H1 (cell line): ENCODE data around the gene R3HDM2. TPM values are rescaled to one million over a fixed set of nuclear protein-coding genes. Genes with fewer than 3 reads are reported as not detected.
A peak's percentile ranks its signal among the peaks of the same experiment; 100 is the strongest.

Source experiments
- CTCF ChIA-PET: fragments of 300-600 bp; sonication (Branson Sonifier 250); formaldehyde crosslinking; loops from one replicate; lab custom pipeline; 2021; ENCODE audit not compliant: partially characterized antibody; lab: Charles Lee
- POLR2A ChIA-PET: fragments of 300-600 bp; sonication (Branson Sonifier 250); formaldehyde crosslinking; loops from one replicate; lab custom pipeline; 2021; ENCODE audit warnings: inconsistent platforms; ENCODE audit not compliant: partially characterized antibody; lab: Charles Lee
- DNase-seq, 2 experiments: peaks; one replicate each; pipeline versions ENCODE4 v3.0.0 to v3.0.0-alpha.2; 2010 to 2022; ENCODE audit warnings: low spot score in 2 of 2, low read depth in 1 of 2, mixed read lengths in 1 of 2
- FAIRE-seq: peaks from 2 replicates; lab custom pipeline; 2011; peaks lifted over from hg19 to GRCh38; lab: Jason Lieb, UNC
- H2AFZ ChIP-seq: 2 replicates; pipeline ENCODE4 v1.8.1; 2012; ENCODE audit warnings: low read length, inconsistent platforms
- H2AK5ac ChIP-seq: 2 replicates; pipeline ENCODE4 v1.6.1; 2013; ENCODE audit warnings: low read depth, low read length
- H2BK120ac ChIP-seq: replicated peaks from 2 replicates; pipeline ENCODE3; 2013; ENCODE audit warnings: low read depth, low read length, inconsistent platforms
- H2BK12ac ChIP-seq: 2 replicates; pipeline ENCODE4 v1.6.1; 2013; ENCODE audit warnings: low read depth, low read length
- H2BK15ac ChIP-seq: 2 replicates; pipeline ENCODE4 v1.6.1; 2013; ENCODE audit warnings: low read length
- H2BK20ac ChIP-seq: 2 replicates; pipeline ENCODE4 v1.6.1; 2013; ENCODE audit warnings: low read length
- H2BK5ac ChIP-seq: 2 replicates; pipeline ENCODE4 v1.6.1; 2013; ENCODE audit warnings: low read depth, low read length
- H3K14ac ChIP-seq: 2 replicates; pipeline ENCODE4 v1.6.1; 2013; ENCODE audit warnings: inconsistent platforms; ENCODE audit not compliant: insufficient read length
- H3K18ac ChIP-seq: 2 replicates; pipeline ENCODE4 v1.6.1; 2013; ENCODE audit warnings: low read length; ENCODE audit errors: extremely low read depth
- H3K23ac ChIP-seq: 2 replicates; pipeline ENCODE4 v1.6.1; 2013; ENCODE audit warnings: inconsistent platforms; ENCODE audit not compliant: insufficient read length
- H3K23me2 ChIP-seq: 2 replicates; pipeline ENCODE4 v1.6.1; 2013; ENCODE audit warnings: low read depth, low read length
- H3K27ac ChIP-seq: 2 replicates; pipeline ENCODE4 v1.6.1; 2011; ENCODE audit warnings: low read depth, low read length, inconsistent platforms
- H3K27me3 ChIP-seq, 4 experiments: replicated peaks in 1 of 4; 1 replicate in 1 of 4; 2 replicates in 3 of 4; pipeline versions ENCODE4 v1.6.1 to v1.8.1; 2011 to 2013; ENCODE audit warnings: low read length in 3 of 4, mild to moderate bottlenecking in 3 of 4, inconsistent platforms in 2 of 4, mixed read lengths in 2 of 4, moderate library complexity in 1 of 4; ENCODE audit not compliant: control insufficient read depth in 3 of 4, insufficient read depth in 3 of 4; ENCODE audit errors: extremely low read depth in 1 of 4
- H3K36me3 ChIP-seq, 4 experiments: 2 replicates each; pipeline versions ENCODE4 v1.6.1 to v1.8.1; 2011 to 2013; ENCODE audit warnings: mild to moderate bottlenecking in 4 of 4, low read length in 3 of 4, moderate library complexity in 2 of 4, control low read depth in 1 of 4, inconsistent platforms in 1 of 4; ENCODE audit not compliant: insufficient read depth in 4 of 4, control insufficient read depth in 2 of 4
- H3K4ac ChIP-seq: replicated peaks from 2 replicates; pipeline ENCODE3; 2013; ENCODE audit warnings: low read length, low read depth, mixed read lengths, inconsistent platforms; ENCODE audit not compliant: insufficient read length
- H3K4me1 ChIP-seq, 4 experiments: replicated peaks in 1 of 4; 1 replicate in 1 of 4; 2 replicates in 3 of 4; pipeline versions ENCODE4 v1.6.1 to v1.8.1; 2011 to 2013; ENCODE audit warnings: low read length in 3 of 4, inconsistent platforms in 2 of 4, mixed read lengths in 1 of 4; ENCODE audit not compliant: insufficient read depth in 4 of 4, control insufficient read depth in 3 of 4
- H3K4me2 ChIP-seq, 2 experiments: 2 replicates each; pipeline versions ENCODE4 v1.6.1 to v1.8.1; 2011 to 2013; ENCODE audit warnings: low read depth in 2 of 2, low read length in 2 of 2, control low read depth in 1 of 2, inconsistent platforms in 1 of 2, mild to moderate bottlenecking in 1 of 2; ENCODE audit not compliant: insufficient read depth in 1 of 2
- H3K4me3 ChIP-seq, 4 experiments: fragments of 200-600, 300-600 bp in 1 of 4; sonication (generic), shearing (Covaris generic), sonication (Bioruptor Twin) in 1 of 4; 2 replicates each; pipeline versions ENCODE4 v1.5.1 to v1.8.1; 2011 to 2016; ENCODE audit warnings: low read length in 4 of 4, low read depth in 3 of 4, control low read depth in 2 of 4, inconsistent platforms in 2 of 4, mild to moderate bottlenecking in 2 of 4, mixed read lengths in 1 of 4, moderate library complexity in 1 of 4; ENCODE audit not compliant: insufficient read depth in 2 of 4; ENCODE audit errors: extremely low read depth in 1 of 4
- H3K56ac ChIP-seq: replicated peaks from 2 replicates; pipeline ENCODE3; 2013; ENCODE audit warnings: low read depth, mild to moderate bottlenecking, mixed read lengths, low read length, inconsistent platforms; ENCODE audit not compliant: insufficient read length
- H3K79me1 ChIP-seq: 2 replicates; pipeline ENCODE4 v1.6.1; 2013; ENCODE audit warnings: low read depth, low read length, control low read depth
- H3K79me2 ChIP-seq, 2 experiments: 2 replicates each; pipeline versions ENCODE4 v1.6.1 to v1.8.1; 2012 to 2013; ENCODE audit warnings: low read length in 2 of 2, mild to moderate bottlenecking in 2 of 2, inconsistent platforms in 1 of 2; ENCODE audit not compliant: insufficient read depth in 2 of 2, control insufficient read depth in 1 of 2
- H3K9ac ChIP-seq, 4 experiments: replicated peaks in 1 of 4; 1 replicate in 1 of 4; 2 replicates in 3 of 4; pipeline versions ENCODE4 v1.6.1 to v1.8.1; 2011 to 2013; ENCODE audit warnings: low read depth in 3 of 4, low read length in 3 of 4, control low read depth in 2 of 4, mild to moderate bottlenecking in 2 of 4, moderate library complexity in 2 of 4, inconsistent platforms in 1 of 4; ENCODE audit errors: extremely low read depth in 1 of 4
- H3K9me3 ChIP-seq, 2 experiments: 2 replicates each; pipeline versions ENCODE4 v1.6.1 to v1.8.1; 2012 to 2013; ENCODE audit warnings: mild to moderate bottlenecking in 2 of 2, moderate library complexity in 2 of 2, control low read depth in 1 of 2, inconsistent platforms in 1 of 2, low read depth in 1 of 2, low read length in 1 of 2, mixed read lengths in 1 of 2; ENCODE audit not compliant: insufficient read depth in 2 of 2
- H4K20me1 ChIP-seq, 2 experiments: replicated peaks in 1 of 2; 2 replicates each; pipeline versions ENCODE3 to v1.8.1; 2011 to 2013; ENCODE audit warnings: inconsistent platforms in 2 of 2, low read length in 2 of 2, mild to moderate bottlenecking in 1 of 2; ENCODE audit not compliant: insufficient read depth in 2 of 2, control insufficient read depth in 1 of 2
- H4K5ac ChIP-seq: 2 replicates; pipeline ENCODE4 v1.6.1; 2013; ENCODE audit warnings: low read length, low read depth, mixed read lengths, inconsistent platforms; ENCODE audit not compliant: insufficient read length
- H4K8ac ChIP-seq: 2 replicates; pipeline ENCODE4 v1.8.0; 2013; ENCODE audit warnings: mild to moderate bottlenecking, moderate library complexity, low read length, inconsistent platforms; ENCODE audit not compliant: insufficient read depth; ENCODE audit errors: extremely low read depth
- H4K91ac ChIP-seq: replicated peaks from 2 replicates; pipeline ENCODE3; 2013; ENCODE audit warnings: low read length, mixed read lengths, inconsistent platforms; ENCODE audit not compliant: insufficient read length
- BCL11A ChIP-seq, 2 experiments: IDR thresholded peaks; one replicate each; pipeline ENCODE4 v1.6.1; 2011; ENCODE audit warnings: low read depth in 2 of 2, low read length in 2 of 2, mild to moderate bottlenecking in 2 of 2
- CTBP2 ChIP-seq: IDR thresholded peaks from 2 replicates; pipeline ENCODE4 v1.7.0; 2011; ENCODE audit warnings: borderline replicate concordance, mild to moderate bottlenecking, moderate library complexity, mixed read lengths, low read length; ENCODE audit not compliant: insufficient read depth, insufficient read length
- CTCF ChIP-seq, 3 experiments: IDR thresholded peaks; 1 replicate in 2 of 3; 2 replicates in 1 of 3; pipeline versions ENCODE4 v1.5.1 to v1.6.1; 2011; ENCODE audit warnings: low read length in 3 of 3, mild to moderate bottlenecking in 3 of 3, inconsistent platforms in 2 of 3, low read depth in 1 of 3, moderate library complexity in 1 of 3; ENCODE audit not compliant: insufficient read depth in 1 of 3; ENCODE audit errors: control extremely low read depth in 1 of 3
- EGR1 ChIP-seq: IDR thresholded peaks from 2 replicates; pipeline ENCODE4 v1.6.1; 2011; ENCODE audit warnings: low read depth, low read length, borderline replicate concordance
- HDAC6 ChIP-seq: IDR thresholded peaks from one replicate; pipeline ENCODE4 v1.7.1; 2012; ENCODE audit warnings: low read depth, mild to moderate bottlenecking, inconsistent platforms, low read length, moderate library complexity
- JUN ChIP-seq: IDR thresholded peaks from 2 replicates; pipeline ENCODE4 v1.6.1; 2011; ENCODE audit warnings: low read depth, mild to moderate bottlenecking, improper control_type of control experiment, low read length
- MAFK ChIP-seq: IDR thresholded peaks from 2 replicates; pipeline ENCODE4 v1.6.1; 2012; ENCODE audit warnings: low read depth, mild to moderate bottlenecking, improper control_type of control experiment, low read length
- RBBP5 ChIP-seq: IDR thresholded peaks from 2 replicates; pipeline ENCODE4 v1.7.1; 2012; ENCODE audit warnings: low read depth, mild to moderate bottlenecking, inconsistent platforms, low read length, moderate library complexity, borderline replicate concordance
- YY1 ChIP-seq: IDR thresholded peaks from 2 replicates; pipeline ENCODE4 v1.6.1; 2011; ENCODE audit warnings: low read depth, mild to moderate bottlenecking, low read length
- ZNF274 ChIP-seq: IDR thresholded peaks from 2 replicates; pipeline ENCODE4 v1.7.0; 2012; ENCODE audit warnings: low read length, borderline replicate concordance; ENCODE audit errors: extremely low read depth
- WGBS, 2 experiments: shearing (Covaris generic) in 1 of 2; methylation state at CpG; one replicate each; pipeline versions ENCODE4 v1.1.6 to v1.1.7; 2013 to 2015; ENCODE audit warnings: low lambda C conversion rate in 2 of 2, mixed read lengths in 2 of 2, inconsistent platforms in 1 of 2, low coverage in 1 of 2, missing lambda C conversion rate in 1 of 2; ENCODE audit not compliant: insufficient replicate concordance in 2 of 2, insufficient coverage in 1 of 2, insufficient read length in 1 of 2; ENCODE audit errors: extremely low coverage in 1 of 2, missing lambda C conversion rate in 1 of 2; 5-methylcytosine and 5-hydroxymethylcytosine counted together
- polyA plus RNA-seq, 7 experiments: library from polyadenylated mRNA; depleted of rRNA in 3 of 7; stranded (reverse) in 5 of 7; unstranded in 2 of 7; fragments of >200 nt in 5 of 7; fragments of 200-250 nt in 2 of 7; gene quantifications; 1 replicate in 5 of 7; 2 replicates in 1 of 7; 4 replicates in 1 of 7; pipeline versions ENCODE4 v1.2.1 to v1.2.3, GENCODE V29; 2011 to 2013; ENCODE audit warnings: missing spikeins in 2 of 7, mixed read lengths in 2 of 7
- total RNA-seq: library from RNA; stranded (reverse); fragmentation: NEBNext Ultra II Directional; extraction: Animal tissue kit (Norgen Biotek cat#: 25700); gene quantifications from 2 replicates; pipeline ENCODE4 v1.2.1, GENCODE V29; 2021

R3HDM2 gene
- total and polyA plus RNA-seq, 2 of the 8 experiments (the other 6 are each of a cell fraction or from before 2014, with no cell fraction given) = 25.6 to 27.0 TPM

GRCh38 chr12:57299514-57300016, 131.3 kb downstream of the R3HDM2 start:
- Histone ChIP-seq H3K27ac (no peak overlapping the region), H4K20me1 (no peaks in the 10 kb centered on the region), H4K8ac (no peak overlapping the region), H2BK12ac (no peak overlapping the region), H3K4me3 (no peak overlapping the region), H3K14ac (no peak overlapping the region), H2BK20ac (no peak overlapping the region), H2AK5ac (no peak overlapping the region), H2BK15ac (no peak overlapping the region), H3K9ac (no peak overlapping the region), H3K79me1 (no peaks in the 10 kb centered on the region), H3K9me3 (no peaks in the 10 kb centered on the region), H3K27me3 (no peaks in the 10 kb centered on the region), H2BK5ac (no peak overlapping the region), H2AFZ (no peak overlapping the region), H3K18ac (no peak overlapping the region), H3K79me2 (no peaks in the 10 kb centered on the region), H2BK120ac (no peak overlapping the region), H3K4me2 (0 out of 4 replicates have a peak overlapping the region, but pooled peaks of 1 of the 2 experiments have one; percentile 9), H3K23ac (no peak overlapping the region), H3K23me2 (no peaks in the 10 kb centered on the region), H4K5ac (no peak overlapping the region), H3K4me1 (peaks cover 0 to 9% (median 4%) of the 10 kb centered on the region in 4 experiments; a peak in 4 of 7 replicates), H3K4ac (no peak overlapping the region), H3K36me3 (peaks cover 0 to 8% (median 3%) of the 10 kb centered on the region in 4 experiments; a peak in 4 of 8 replicates), H3K56ac (no peak overlapping the region), H4K91ac (no peak overlapping the region)
- no peak for DNase-seq
- ChIA-PET CTCF (interaction anchor here (1.1 to 23.6 kb wide), 11 partner anchors 8 to 177 kb away, joined by 3 to 478 read pairs (median 6); partner anchors contain the start of genes GLI1 and INHBE), POLR2A (interaction anchor here (1.0 to 3.0 kb wide), 8 partner anchors 9 to 172 kb away, joined by 3 to 25 read pairs (median 4); partner anchors contain the start of gene INHBE)
- 68% methylated on average over 1 of the region's 1 CpG; no CpG with 5 or more reads in 1 of the 2 experiments for WGBS, 2 experiments
- FAIRE-seq = no peak
- TF ChIP-seq YY1 (no peak), RBBP5 (no peak), EGR1 (no peak), ZNF274 (no peak), HDAC6 (no peak), BCL11A (IDR thresholded peaks at IDR 0.05; ENCODE audit: low read depth in 2 of 2, low read length in 2 of 2) (no peak), CTCF (IDR thresholded peaks at IDR 0.05; ENCODE audit: control extremely low read depth in 1 of 3, insufficient read depth in 1 of 3, low read depth in 1 of 3, low read length in 3 of 3) (no peak), CTBP2 (no peak), MAFK (no peak), JUN (no peak)
